HCT116 (cell line): ENCODE data around the gene ETS1.

Experiments
- EZH2 ChIP-seq: fragments of 200-600 bp; sonication (generic); IDR thresholded peaks from 2 replicates; pipeline ENCODE4 v1.6.1; 2017; ENCODE audit warnings: antibody characterized with exemption, mixed run types
- EZH2phosphoT487 ChIP-seq: fragments of 200-600 bp; IDR thresholded peaks from 2 replicates; pipeline ENCODE4 v1.6.1; 2018; ENCODE audit warnings: antibody characterized with exemption, borderline replicate concordance

- TF ChIP-seq EZH2phosphoT487 (no peak), EZH2 (no peak)
Observed at GRCh38 chr11:128615076-128615475, 27.7 kb upstream of the ETS1 start.
